ENCODE results near the gene CBARP. TPM values are rescaled to one million over a fixed set of nuclear protein-coding genes. Genes with fewer than 3 reads are reported as not detected.

The CBARP gene
- total and polyA plus RNA-seq, 9 of the 15 experiments (the other 6 are each of a cell fraction or from before 2014, with no cell fraction given) = 0.03 to 8.9 (median 1.2) TPM; not detected in 1

DNA sequence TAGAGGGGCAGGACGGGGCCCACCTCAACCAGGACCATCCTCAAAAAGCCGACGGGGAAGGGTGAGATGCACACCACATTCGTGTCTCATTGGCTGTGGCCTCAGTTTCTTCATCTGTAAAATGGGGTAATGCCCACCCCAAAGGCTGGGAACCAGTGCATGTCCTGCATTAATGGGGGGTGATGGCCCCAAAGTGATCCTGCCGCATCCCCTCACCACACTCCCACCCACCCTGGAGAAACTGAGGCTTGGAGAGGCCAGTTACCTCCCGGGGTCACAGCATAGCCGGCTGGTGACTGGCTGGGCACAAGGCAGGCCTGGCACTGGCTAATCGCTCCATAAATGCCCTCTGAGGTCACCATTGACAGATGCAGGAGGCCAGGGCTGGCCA lies 9.9 kb upstream of the CBARP start (continued):
- TF ChIP-seq, protein P1, sequence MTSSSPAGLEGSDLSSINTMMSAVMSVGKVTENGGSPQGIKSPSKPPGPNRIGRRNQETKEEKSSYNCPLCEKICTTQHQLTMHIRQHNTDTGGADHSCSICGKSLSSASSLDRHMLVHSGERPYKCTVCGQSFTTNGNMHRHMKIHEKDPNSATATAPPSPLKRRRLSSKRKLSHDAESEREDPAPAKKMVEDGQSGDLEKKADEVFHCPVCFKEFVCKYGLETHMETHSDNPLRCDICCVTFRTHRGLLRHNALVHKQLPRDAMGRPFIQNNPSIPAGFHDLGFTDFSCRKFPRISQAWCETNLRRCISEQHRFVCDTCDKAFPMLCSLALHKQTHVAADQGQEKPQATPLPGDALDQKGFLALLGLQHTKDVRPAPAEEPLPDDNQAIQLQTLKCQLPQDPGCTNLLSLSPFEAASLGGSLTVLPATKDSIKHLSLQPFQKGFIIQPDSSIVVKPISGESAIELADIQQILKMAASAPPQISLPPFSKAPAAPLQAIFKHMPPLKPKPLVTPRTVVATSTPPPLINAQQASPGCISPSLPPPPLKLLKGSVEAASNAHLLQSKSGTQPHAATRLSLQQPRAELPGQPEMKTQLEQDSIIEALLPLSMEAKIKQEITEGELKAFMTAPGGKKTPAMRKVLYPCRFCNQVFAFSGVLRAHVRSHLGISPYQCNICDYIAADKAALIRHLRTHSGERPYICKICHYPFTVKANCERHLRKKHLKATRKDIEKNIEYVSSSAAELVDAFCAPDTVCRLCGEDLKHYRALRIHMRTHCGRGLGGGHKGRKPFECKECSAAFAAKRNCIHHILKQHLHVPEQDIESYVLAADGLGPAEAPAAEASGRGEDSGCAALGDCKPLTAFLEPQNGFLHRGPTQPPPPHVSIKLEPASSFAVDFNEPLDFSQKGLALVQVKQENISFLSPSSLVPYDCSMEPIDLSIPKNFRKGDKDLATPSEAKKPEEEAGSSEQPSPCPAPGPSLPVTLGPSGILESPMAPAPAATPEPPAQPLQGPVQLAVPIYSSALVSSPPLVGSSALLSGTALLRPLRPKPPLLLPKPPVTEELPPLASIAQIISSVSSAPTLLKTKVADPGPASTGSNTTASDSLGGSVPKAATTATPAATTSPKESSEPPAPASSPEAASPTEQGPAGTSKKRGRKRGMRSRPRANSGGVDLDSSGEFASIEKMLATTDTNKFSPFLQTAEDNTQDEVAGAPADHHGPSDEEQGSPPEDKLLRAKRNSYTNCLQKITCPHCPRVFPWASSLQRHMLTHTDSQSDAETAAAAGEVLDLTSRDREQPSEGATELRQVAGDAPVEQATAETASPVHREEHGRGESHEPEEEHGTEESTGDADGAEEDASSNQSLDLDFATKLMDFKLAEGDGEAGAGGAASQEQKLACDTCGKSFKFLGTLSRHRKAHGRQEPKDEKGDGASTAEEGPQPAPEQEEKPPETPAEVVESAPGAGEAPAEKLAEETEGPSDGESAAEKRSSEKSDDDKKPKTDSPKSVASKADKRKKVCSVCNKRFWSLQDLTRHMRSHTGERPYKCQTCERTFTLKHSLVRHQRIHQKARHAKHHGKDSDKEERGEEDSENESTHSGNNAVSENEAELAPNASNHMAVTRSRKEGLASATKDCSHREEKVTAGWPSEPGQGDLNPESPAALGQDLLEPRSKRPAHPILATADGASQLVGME (CRISPR knock-in tag; IDR thresholded peaks at IDR 0.05) = no peak
- no peak for TF ChIP-seq KAT7 (CRISPR knock-in tag; IDR thresholded peaks at IDR 0.05; ENCODE audit: borderline replicate concordance)
- TF ChIP-seq PPARD (CRISPR knock-in tag; IDR thresholded peaks at IDR 0.05) = no peak
- no peak for TF ChIP-seq ZNF77 (CRISPR knock-in tag; IDR thresholded peaks at IDR 0.05)
- no peak for TF ChIP-seq PRPF4 (IDR thresholded peaks at IDR 0.05; ENCODE audit: insufficient read depth, low read depth, low read length, poor library complexity, severe bottlenecking)
- TF ChIP-seq ERF (CRISPR knock-in tag; IDR thresholded peaks at IDR 0.05) = no peak
- TF ChIP-seq KLF6 (CRISPR knock-in tag; IDR thresholded peaks at IDR 0.05; ENCODE audit: borderline replicate concordance) = no peak
- TF ChIP-seq PHTF2 (CRISPR knock-in tag; IDR thresholded peaks at IDR 0.05) = no peak
- TF ChIP-seq, protein P2, sequence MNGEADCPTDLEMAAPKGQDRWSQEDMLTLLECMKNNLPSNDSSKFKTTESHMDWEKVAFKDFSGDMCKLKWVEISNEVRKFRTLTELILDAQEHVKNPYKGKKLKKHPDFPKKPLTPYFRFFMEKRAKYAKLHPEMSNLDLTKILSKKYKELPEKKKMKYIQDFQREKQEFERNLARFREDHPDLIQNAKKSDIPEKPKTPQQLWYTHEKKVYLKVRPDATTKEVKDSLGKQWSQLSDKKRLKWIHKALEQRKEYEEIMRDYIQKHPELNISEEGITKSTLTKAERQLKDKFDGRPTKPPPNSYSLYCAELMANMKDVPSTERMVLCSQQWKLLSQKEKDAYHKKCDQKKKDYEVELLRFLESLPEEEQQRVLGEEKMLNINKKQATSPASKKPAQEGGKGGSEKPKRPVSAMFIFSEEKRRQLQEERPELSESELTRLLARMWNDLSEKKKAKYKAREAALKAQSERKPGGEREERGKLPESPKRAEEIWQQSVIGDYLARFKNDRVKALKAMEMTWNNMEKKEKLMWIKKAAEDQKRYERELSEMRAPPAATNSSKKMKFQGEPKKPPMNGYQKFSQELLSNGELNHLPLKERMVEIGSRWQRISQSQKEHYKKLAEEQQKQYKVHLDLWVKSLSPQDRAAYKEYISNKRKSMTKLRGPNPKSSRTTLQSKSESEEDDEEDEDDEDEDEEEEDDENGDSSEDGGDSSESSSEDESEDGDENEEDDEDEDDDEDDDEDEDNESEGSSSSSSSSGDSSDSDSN (IDR thresholded peaks at IDR 0.05; ENCODE audit: borderline replicate concordance in 1 of 2, low read depth in 2 of 2, low read length in 2 of 2) = no peak
- TF ChIP-seq TEAD1 (CRISPR knock-in tag; IDR thresholded peaks at IDR 0.05) = no peak
- peak; percentile 91 for TF ChIP-seq CBX1 (IDR thresholded peaks at IDR 0.05; ENCODE audit: low read depth)
- no peak for TF ChIP-seq MCM2 (IDR thresholded peaks at IDR 0.05; ENCODE audit: low read depth)
- TF ChIP-seq, protein P3, sequence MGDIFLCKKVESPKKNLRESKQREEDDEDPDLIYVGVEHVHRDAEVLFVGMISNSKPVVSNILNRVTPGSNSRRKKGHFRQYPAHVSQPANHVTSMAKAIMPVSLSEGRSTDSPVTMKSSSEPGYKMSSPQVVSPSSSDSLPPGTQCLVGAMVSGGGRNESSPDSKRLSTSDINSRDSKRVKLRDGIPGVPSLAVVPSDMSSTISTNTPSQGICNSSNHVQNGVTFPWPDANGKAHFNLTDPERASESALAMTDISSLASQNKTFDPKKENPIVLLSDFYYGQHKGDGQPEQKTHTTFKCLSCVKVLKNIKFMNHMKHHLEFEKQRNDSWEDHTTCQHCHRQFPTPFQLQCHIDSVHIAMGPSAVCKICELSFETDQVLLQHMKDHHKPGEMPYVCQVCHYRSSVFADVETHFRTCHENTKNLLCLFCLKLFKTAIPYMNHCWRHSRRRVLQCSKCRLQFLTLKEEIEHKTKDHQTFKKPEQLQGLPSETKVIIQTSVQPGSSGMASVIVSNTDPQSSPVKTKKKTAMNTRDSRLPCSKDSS (IDR thresholded peaks at IDR 0.05; ENCODE audit: low read depth, partially characterized antibody) = no peak
- peak; percentile 99 for TF ChIP-seq BCOR (IDR thresholded peaks at IDR 0.05)
- TF ChIP-seq ZNF140 (CRISPR knock-in tag; IDR thresholded peaks at IDR 0.05) = no peak
- TF ChIP-seq SP1 (CRISPR knock-in tag; IDR thresholded peaks at IDR 0.05) = peak; percentile 45
- TF ChIP-seq HOMEZ (CRISPR knock-in tag; IDR thresholded peaks at IDR 0.05) = no peak

Measured in K562 (cell line).